SK-N-SH treated with all-trans-retinoic acid at 6 μM for 48 hours (cell line): Measurements from ENCODE around the gene DNMT3L.

Experiments used
- ATAC-seq: fragments of 200-7000 bp; cut with Tn5 transposase; 3 replicates; pipeline ENCODE4 v1.9.1; 2020; ENCODE audit warnings: mild to moderate bottlenecking, moderate library complexity
- ARNTL ChIP-seq: fragments of 450-650 bp; formaldehyde crosslinking; IDR thresholded peaks from 2 replicates; pipeline ENCODE4 v1.5.0; 2020; ENCODE audit warnings: low read depth, mild to moderate bottlenecking, moderate library complexity, borderline replicate concordance
- BACH2 ChIP-seq: fragments of 250-450 bp; sonication (Bioruptor Pico); IDR thresholded peaks from 2 replicates; pipeline ENCODE4 v1.9.0; 2021; ENCODE audit warnings: mild to moderate bottlenecking, borderline replicate concordance
- CSDC2 ChIP-seq: fragments of 250-450 bp; sonication (Bioruptor Pico); IDR thresholded peaks from 2 replicates; pipeline ENCODE4 v1.5.0; 2020; ENCODE audit warnings: mild to moderate bottlenecking, moderate library complexity
- ESRRG ChIP-seq: fragments of 250-450 bp; sonication (Bioruptor Pico); IDR thresholded peaks from 2 replicates; pipeline ENCODE4 v1.6.1; 2021; ENCODE audit warnings: mild to moderate bottlenecking
- GLIS3 ChIP-seq: fragments of 250-450 bp; sonication (Bioruptor Pico); IDR thresholded peaks from 2 replicates; pipeline ENCODE4 v1.5.0; 2020; ENCODE audit warnings: mild to moderate bottlenecking, moderate library complexity
- OSR1 ChIP-seq: fragments of 250-450 bp; sonication (Bioruptor Pico); IDR thresholded peaks from 2 replicates; pipeline ENCODE4 v1.8.0; 2022; ENCODE audit warnings: moderate library complexity, mild to moderate bottlenecking, inconsistent platforms
- PPARA ChIP-seq: fragments of 250-450 bp; sonication (Bioruptor Pico); IDR thresholded peaks from 2 replicates; pipeline ENCODE4 v1.5.0; 2020; ENCODE audit warnings: mild to moderate bottlenecking, borderline replicate concordance
- RARB ChIP-seq: fragments of 250-450 bp; sonication (Bioruptor Pico); IDR thresholded peaks from 2 replicates; pipeline ENCODE4 v1.8.0; 2021; ENCODE audit warnings: mild to moderate bottlenecking, moderate library complexity
- SNAI2 ChIP-seq: fragments of 250-450 bp; sonication (Bioruptor Pico); IDR thresholded peaks from 2 replicates; pipeline ENCODE4 v1.5.0; 2020; ENCODE audit warnings: mild to moderate bottlenecking, moderate library complexity
- TCF4 ChIP-seq: fragments of 250-450 bp; sonication (Bioruptor Pico); IDR thresholded peaks from 2 replicates; pipeline ENCODE4 v1.8.0; 2021; ENCODE audit warnings: mild to moderate bottlenecking, moderate library complexity, borderline replicate concordance
- TOX ChIP-seq: fragments of 250-450 bp; sonication (Bioruptor Pico); IDR thresholded peaks from 2 replicates; pipeline ENCODE4 v1.8.0; 2021; ENCODE audit warnings: mild to moderate bottlenecking, moderate library complexity, borderline replicate concordance
- ZC3H10 ChIP-seq: fragments of 250-450 bp; sonication (Bioruptor Pico); IDR thresholded peaks from 2 replicates; pipeline ENCODE4 v1.5.1; 2021; ENCODE audit warnings: mild to moderate bottlenecking, moderate library complexity
- ZFP3 ChIP-seq: fragments of 250-450 bp; sonication (Bioruptor Pico); IDR thresholded peaks from 2 replicates; pipeline ENCODE4 v1.5.0; 2020; ENCODE audit warnings: mild to moderate bottlenecking, moderate library complexity
- ZFP30 ChIP-seq: fragments of 450-650 bp; formaldehyde crosslinking; IDR thresholded peaks from 2 replicates; pipeline ENCODE4 v1.5.0; 2022; ENCODE audit warnings: mild to moderate bottlenecking, moderate library complexity
- ZNF565 ChIP-seq: fragments of 450-650 bp; formaldehyde crosslinking; conservative IDR thresholded peaks from 2 replicates; pipeline ENCODE4 v1.5.0; 2020; ENCODE audit warnings: low read depth, mild to moderate bottlenecking, moderate library complexity
- ZNF70 ChIP-seq: fragments of 450-650 bp; formaldehyde crosslinking; IDR thresholded peaks from 2 replicates; pipeline ENCODE4 v1.5.0; 2020; ENCODE audit warnings: mild to moderate bottlenecking, moderate library complexity
- ZNF8 ChIP-seq: fragments of 450-650 bp; formaldehyde crosslinking; IDR thresholded peaks from 2 replicates; pipeline ENCODE4 v1.5.0; 2020; ENCODE audit warnings: mild to moderate bottlenecking, moderate library complexity
- TF ChIP-seq, protein P1 (sequence below): fragments of 250-450 bp; sonication (Bioruptor Pico); IDR thresholded peaks from 2 replicates; pipeline ENCODE4 v1.5.1; 2020; ENCODE audit warnings: low read depth, mild to moderate bottlenecking, moderate library complexity
- TF ChIP-seq, protein P2 (sequence below): fragments of 250-450 bp; sonication (Bioruptor Pico); IDR thresholded peaks from 2 replicates; pipeline ENCODE4 v1.5.1; 2021; ENCODE audit warnings: mild to moderate bottlenecking, moderate library complexity
- TF ChIP-seq, protein P3 (sequence below): fragments of 250-450 bp; sonication (Bioruptor Pico); IDR thresholded peaks from 2 replicates; pipeline ENCODE4 v1.8.0; 2020; ENCODE audit warnings: mild to moderate bottlenecking, moderate library complexity, borderline replicate concordance
- TF ChIP-seq, protein P4 (sequence below): fragments of 250-450 bp; sonication (Bioruptor Pico); IDR thresholded peaks from 2 replicates; pipeline ENCODE4 v1.8.0; 2021; ENCODE audit warnings: low read depth, mild to moderate bottlenecking, moderate library complexity, borderline replicate concordance
- TF ChIP-seq, protein P5 (sequence below): fragments of 250-450 bp; sonication (Bioruptor Pico); IDR thresholded peaks from 2 replicates; pipeline ENCODE4 v1.5.0; 2020; ENCODE audit warnings: mild to moderate bottlenecking, moderate library complexity

Gene DNMT3L

DNA sequence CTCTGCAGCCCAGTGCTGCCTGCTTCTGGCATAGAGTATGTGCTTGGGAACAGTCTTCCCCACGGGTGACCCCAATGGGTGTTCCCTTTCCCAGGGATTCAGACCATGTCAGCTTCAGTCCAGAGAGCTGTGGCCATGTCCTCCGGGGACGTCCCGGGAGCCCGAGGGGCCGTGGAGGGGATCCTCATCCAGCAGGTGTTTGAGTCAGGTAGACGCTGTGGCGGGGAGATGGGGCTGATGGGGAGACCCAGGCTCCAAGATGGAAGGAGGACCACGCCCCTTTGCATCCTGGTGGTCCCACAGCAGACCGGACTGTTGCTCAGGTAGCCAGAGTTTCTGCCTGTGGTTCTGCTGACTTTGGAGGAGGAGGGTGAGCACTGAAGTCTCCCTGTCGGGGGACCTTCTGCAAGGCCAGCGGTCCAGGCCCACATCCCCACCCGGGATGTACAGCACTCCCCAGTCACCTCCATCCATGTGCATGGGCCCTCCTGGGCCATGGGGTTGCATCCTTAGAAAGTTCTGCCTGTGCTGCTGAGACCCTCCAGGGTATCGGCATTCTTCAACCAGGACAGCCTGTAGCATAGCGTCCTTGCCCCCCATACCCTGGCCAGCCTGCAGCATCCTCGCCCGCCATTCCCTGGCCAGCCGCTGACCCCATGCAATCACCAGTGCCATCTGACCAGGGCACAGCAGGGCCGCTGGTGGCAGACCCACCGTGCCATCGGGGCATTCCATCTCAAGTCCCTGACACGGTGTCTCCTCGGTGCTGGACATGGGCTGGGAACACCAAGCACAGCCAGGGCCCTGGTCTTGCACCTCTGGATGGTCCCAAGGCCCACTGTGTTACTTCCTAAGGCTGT, 26.8 kb upstream of the DNMT3L start:
- TF ChIP-seq ARNTL (CRISPR knock-in tag) (no peak), BACH2 (CRISPR knock-in tag) (no peak), OSR1 (no peak), ZFP3 (no peak), CSDC2 (CRISPR knock-in tag) (no peak), ZNF8 (CRISPR knock-in tag) (no peak), ZNF70 (CRISPR knock-in tag) (no peak), TCF4 (CRISPR knock-in tag) (no peak), TOX (no peak), SNAI2 (no peak)
- TF ChIP-seq, protein P1, sequence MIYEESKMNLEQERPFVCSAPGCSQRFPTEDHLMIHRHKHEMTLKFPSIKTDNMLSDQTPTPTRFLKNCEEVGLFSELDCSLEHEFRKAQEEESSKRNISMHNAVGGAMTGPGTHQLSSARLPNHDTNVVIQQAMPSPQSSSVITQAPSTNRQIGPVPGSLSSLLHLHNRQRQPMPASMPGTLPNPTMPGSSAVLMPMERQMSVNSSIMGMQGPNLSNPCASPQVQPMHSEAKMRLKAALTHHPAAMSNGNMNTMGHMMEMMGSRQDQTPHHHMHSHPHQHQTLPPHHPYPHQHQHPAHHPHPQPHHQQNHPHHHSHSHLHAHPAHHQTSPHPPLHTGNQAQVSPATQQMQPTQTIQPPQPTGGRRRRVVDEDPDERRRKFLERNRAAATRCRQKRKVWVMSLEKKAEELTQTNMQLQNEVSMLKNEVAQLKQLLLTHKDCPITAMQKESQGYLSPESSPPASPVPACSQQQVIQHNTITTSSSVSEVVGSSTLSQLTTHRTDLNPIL (CRISPR knock-in tag), result no peak
- TF ChIP-seq, protein P2, sequence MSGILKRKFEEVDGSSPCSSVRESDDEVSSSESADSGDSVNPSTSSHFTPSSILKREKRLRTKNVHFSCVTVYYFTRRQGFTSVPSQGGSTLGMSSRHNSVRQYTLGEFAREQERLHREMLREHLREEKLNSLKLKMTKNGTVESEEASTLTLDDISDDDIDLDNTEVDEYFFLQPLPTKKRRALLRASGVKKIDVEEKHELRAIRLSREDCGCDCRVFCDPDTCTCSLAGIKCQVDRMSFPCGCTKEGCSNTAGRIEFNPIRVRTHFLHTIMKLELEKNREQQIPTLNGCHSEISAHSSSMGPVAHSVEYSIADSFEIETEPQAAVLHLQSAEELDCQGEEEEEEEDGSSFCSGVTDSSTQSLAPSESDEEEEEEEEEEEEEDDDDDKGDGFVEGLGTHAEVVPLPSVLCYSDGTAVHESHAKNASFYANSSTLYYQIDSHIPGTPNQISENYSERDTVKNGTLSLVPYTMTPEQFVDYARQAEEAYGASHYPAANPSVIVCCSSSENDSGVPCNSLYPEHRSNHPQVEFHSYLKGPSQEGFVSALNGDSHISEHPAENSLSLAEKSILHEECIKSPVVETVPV, result no peak

DNA sequence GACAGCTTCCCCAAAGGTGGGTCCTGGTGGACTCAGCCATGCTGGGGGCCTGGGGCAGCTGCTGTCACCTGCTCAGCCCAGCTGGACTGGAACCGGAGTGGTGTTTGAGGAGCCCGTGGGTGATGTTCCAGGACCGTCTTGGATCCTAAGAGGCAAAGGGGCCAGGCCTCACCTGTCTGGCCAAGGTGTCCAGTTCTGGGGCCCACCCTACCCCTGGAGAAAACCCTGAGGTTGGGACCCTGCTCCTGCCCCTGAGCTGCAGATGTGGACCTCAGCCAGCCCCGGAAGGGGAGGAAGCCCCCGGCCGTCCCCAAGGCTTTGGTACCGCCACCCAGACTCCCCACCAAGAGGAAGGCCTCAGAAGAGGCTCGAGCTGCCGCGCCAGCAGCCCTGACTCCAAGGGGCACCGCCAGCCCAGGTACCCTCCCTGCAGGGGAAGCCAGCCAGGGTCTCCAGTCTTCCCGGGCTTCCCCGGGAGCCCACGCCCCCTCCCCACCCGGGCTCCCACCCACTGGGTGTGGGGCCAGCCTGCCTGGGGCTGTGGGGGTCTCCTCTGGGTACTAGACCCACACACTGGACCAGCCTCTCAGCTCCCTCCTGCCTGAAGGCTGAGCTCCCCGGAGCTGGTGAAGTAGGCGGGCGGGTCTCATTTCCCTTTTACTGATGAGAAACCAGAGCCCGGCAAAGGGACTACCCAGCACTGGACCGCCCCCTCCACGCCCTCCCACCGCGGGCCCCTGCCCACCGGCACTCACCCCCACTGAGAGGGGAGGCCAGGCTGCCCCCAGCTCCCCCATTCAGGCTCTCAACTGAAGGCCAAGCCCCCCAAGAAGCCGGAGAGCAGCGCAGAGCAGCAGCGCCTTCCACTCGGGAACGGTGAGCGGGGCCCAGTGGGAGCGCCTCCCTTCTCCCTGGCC, 25.3 kb upstream of the DNMT3L start:
- no peak for ATAC-seq
- TF ChIP-seq, protein P1 (CRISPR knock-in tag), result no peak
- TF ChIP-seq ZNF565 (CRISPR knock-in tag), result no peak
- TF ChIP-seq, protein P2, result no peak
- no peak for TF ChIP-seq SNAI2
- no peak for TF ChIP-seq ZFP3
- TF ChIP-seq BACH2 (CRISPR knock-in tag), result no peak
- TF ChIP-seq, protein P3, sequence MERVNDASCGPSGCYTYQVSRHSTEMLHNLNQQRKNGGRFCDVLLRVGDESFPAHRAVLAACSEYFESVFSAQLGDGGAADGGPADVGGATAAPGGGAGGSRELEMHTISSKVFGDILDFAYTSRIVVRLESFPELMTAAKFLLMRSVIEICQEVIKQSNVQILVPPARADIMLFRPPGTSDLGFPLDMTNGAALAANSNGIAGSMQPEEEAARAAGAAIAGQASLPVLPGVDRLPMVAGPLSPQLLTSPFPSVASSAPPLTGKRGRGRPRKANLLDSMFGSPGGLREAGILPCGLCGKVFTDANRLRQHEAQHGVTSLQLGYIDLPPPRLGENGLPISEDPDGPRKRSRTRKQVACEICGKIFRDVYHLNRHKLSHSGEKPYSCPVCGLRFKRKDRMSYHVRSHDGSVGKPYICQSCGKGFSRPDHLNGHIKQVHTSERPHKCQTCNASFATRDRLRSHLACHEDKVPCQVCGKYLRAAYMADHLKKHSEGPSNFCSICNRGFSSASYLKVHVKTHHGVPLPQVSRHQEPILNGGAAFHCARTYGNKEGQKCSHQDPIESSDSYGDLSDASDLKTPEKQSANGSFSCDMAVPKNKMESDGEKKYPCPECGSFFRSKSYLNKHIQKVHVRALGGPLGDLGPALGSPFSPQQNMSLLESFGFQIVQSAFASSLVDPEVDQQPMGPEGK, result no peak
- TF ChIP-seq, protein P4, sequence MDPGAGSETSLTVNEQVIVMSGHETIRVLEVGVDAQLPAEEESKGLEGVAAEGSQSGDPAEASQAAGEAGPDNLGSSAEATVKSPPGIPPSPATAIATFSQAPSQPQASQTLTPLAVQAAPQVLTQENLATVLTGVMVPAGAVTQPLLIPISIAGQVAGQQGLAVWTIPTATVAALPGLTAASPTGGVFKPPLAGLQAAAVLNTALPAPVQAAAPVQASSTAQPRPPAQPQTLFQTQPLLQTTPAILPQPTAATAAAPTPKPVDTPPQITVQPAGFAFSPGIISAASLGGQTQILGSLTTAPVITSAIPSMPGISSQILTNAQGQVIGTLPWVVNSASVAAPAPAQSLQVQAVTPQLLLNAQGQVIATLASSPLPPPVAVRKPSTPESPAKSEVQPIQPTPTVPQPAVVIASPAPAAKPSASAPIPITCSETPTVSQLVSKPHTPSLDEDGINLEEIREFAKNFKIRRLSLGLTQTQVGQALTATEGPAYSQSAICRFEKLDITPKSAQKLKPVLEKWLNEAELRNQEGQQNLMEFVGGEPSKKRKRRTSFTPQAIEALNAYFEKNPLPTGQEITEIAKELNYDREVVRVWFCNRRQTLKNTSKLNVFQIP (CRISPR knock-in tag), result no peak
- TF ChIP-seq ZNF70 (CRISPR knock-in tag), result no peak
- TF ChIP-seq CSDC2 (CRISPR knock-in tag), result no peak
- no peak for TF ChIP-seq PPARA (CRISPR knock-in tag)
- TF ChIP-seq OSR1, result no peak
- TF ChIP-seq RARB, result no peak
- no peak for TF ChIP-seq ZC3H10
- no peak for TF ChIP-seq ESRRG
- TF ChIP-seq GLIS3 (CRISPR knock-in tag), result no peak
- TF ChIP-seq, protein P5, sequence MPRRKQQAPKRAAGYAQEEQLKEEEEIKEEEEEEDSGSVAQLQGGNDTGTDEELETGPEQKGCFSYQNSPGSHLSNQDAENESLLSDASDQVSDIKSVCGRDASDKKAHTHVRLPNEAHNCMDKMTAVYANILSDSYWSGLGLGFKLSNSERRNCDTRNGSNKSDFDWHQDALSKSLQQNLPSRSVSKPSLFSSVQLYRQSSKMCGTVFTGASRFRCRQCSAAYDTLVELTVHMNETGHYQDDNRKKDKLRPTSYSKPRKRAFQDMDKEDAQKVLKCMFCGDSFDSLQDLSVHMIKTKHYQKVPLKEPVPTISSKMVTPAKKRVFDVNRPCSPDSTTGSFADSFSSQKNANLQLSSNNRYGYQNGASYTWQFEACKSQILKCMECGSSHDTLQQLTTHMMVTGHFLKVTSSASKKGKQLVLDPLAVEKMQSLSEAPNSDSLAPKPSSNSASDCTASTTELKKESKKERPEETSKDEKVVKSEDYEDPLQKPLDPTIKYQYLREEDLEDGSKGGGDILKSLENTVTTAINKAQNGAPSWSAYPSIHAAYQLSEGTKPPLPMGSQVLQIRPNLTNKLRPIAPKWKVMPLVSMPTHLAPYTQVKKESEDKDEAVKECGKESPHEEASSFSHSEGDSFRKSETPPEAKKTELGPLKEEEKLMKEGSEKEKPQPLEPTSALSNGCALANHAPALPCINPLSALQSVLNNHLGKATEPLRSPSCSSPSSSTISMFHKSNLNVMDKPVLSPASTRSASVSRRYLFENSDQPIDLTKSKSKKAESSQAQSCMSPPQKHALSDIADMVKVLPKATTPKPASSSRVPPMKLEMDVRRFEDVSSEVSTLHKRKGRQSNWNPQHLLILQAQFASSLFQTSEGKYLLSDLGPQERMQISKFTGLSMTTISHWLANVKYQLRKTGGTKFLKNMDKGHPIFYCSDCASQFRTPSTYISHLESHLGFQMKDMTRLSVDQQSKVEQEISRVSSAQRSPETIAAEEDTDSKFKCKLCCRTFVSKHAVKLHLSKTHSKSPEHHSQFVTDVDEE, result no peak
- TF ChIP-seq ZNF8 (CRISPR knock-in tag), result no peak
- TF ChIP-seq ZFP30, result no peak

More for the DNA sequence above, 26.8 kb upstream of the DNMT3L start:
- no peak for ATAC-seq
